MG63 (cell line): ENCODE data around the gene NCAPD3. TPM values are rescaled to one million over a fixed set of nuclear protein-coding genes. Genes with fewer than 3 reads are reported as not detected.

Source experiments
- total RNA-seq: library from RNA; depleted of rRNA; stranded (reverse); fragments of >200 nt; shearing (Covaris generic); gene quantifications from 2 replicates; pipeline ENCODE4 v1.2.3, GENCODE V29; 2014; ENCODE audit warnings: low replicate concordance; rRNA removed

NCAPD3 gene
- total RNA-seq, 1 experiment from 2014 or later, result 43.9 TPM

Other genes with a start within 250 kb of the NCAPD3 start
- 5.7 and 5.8 TPM in 2 replicates for gene JAM3, start 154.9 kb downstream of the NCAPD3 start, total RNA-seq
- gene VPS26B, start 704 bp upstream of the NCAPD3 start, total RNA-seq, result 33.0 and 37.6 TPM in 2 replicates
- 32.7 and 43.3 TPM in 2 replicates for gene THYN1, start 29.4 kb upstream of the NCAPD3 start, total RNA-seq
- 12.3 and 14.9 TPM in 2 replicates for gene ACAD8, start 29.6 kb upstream of the NCAPD3 start, total RNA-seq
- gene GLB1L3, start 52.4 kb upstream of the NCAPD3 start, total RNA-seq, result not detected in 2 replicates
- gene GLB1L2, start 108.0 kb upstream of the NCAPD3 start, total RNA-seq, result 11.6 and 15.0 TPM in 2 replicates
- 0.43 TPM in 1 of 2 replicates, not detected in the other for gene B3GAT1, start 188.3 kb upstream of the NCAPD3 start, total RNA-seq